ENCODE results near the gene PPFIA2.
A peak's percentile ranks its signal among the peaks of the same experiment; 100 is the strongest.

The PPFIA2 gene

DNA sequence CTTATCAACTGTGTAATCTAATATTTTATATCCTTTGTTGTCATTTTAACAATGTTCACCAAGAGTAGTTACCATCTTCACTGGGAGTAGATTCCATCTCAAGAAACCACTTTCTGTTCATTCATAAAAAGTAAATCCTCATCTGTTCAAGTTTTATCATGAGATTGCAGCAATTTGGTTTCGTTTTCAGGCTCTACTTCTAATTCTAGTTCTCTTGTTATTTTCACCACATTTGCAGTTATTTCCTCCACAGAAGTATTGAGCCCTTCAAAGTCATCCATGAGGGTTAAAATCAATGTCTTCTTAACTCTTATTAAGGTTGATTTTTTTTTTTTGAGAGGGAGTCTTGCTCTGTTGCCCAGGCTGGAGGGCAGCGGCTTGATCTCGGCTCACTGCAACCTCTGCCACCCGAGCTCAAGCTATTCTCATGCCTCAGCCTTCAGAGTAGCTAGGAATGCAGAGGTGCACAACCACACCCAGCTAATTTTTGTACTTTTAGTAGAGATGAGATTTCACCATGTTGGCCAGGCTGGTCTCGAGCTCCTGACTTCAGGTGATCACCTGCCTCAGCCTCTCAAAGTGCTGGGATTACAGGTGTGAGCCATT is 404.7 kb downstream of the PPFIA2 start:
- DNase-seq (ENCODE audit: low read depth in 2 of 2): no peak

DNA sequence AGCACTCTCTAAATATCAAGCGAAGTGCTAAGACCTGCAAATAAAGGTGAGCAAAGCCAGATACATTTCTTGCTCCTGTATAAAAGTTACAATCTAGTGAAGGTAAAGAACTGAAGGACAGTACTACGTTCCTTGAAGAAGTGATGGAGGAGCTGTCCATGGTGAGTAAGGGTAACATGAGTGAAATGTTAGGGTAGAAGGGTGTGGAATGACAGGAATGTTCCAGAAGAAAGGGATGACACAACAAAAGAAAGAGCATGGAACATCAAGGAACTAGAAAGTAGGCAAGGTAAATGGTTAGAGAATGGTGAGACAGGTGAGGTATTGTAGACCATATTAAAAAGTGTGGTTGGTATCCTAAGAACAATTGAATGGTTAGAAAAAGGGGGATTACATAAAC is 408.8 kb downstream of the PPFIA2 start:
- no peak for DNase-seq (ENCODE audit: low read depth in 2 of 2)

- no peak for DNase-seq (ENCODE audit: low read depth in 2 of 2)
Measured at GRCh38 chr12:81347404-81347803, 411.7 kb downstream of the PPFIA2 start.

GRCh38 chr12:81340910-81341309 is 418.2 kb downstream of the PPFIA2 start:
- DNase-seq (ENCODE audit: low read depth in 2 of 2): no peak

- DNase-seq (ENCODE audit: low read depth in 2 of 2): no peak
Measured at GRCh38 chr12:81339071-81339470, 420.1 kb downstream of the PPFIA2 start.

DNA sequence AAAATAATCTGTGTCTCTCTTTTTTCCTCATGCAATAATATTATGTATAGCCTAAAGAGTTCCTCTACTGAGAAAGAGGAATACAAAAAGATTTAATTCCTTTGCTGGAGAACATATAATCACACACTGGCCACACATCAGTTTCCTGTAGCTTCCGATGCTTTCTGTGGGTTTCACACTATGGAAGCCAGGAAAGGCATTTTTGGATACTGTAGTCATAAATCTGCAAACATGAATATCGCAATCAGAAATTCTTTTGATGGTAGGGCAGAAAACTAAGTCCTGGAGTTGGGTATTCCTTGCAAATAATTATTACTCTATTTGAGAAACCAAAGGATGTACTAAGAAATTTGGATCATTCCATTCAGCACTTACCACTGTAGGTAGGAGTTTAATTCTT is 421.3 kb downstream of the PPFIA2 start:
- peak in 1 of 2 experiments; percentile 11 for DNase-seq (ENCODE audit: low read depth in 2 of 2)

GRCh38 chr12:81333812-81334211 is 425.3 kb downstream of the PPFIA2 start:
- DNase-seq (ENCODE audit: low read depth in 2 of 2): no peak

DNA sequence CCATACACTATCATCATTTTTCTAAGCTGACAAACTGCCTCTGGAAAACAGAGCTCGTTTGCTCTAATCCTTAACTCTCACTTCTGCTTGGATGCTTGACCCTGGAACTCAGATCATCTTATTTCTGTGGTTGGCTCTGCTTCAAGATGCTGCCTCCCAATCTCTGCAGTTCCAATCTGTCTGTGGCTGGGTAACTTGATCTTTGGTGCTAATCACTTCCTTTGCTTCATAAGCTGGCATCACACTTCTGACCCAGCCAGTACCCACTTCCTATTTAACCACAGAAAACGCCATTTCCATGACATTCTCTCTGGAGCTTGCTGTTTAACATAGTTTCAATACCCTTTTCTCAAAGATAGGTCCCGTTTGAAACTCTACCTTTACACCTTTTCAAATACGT is 427.1 kb downstream of the PPFIA2 start:
- no peak for DNase-seq (ENCODE audit: low read depth in 2 of 2)

- no peak for DNase-seq (ENCODE audit: low read depth in 2 of 2)
Measured at GRCh38 chr12:81330480-81330879, 428.7 kb downstream of the PPFIA2 start.

- no peak for DNase-seq (ENCODE audit: low read depth in 2 of 2)
Measured at GRCh38 chr12:81329085-81329484, 430.1 kb downstream of the PPFIA2 start.

DNA sequence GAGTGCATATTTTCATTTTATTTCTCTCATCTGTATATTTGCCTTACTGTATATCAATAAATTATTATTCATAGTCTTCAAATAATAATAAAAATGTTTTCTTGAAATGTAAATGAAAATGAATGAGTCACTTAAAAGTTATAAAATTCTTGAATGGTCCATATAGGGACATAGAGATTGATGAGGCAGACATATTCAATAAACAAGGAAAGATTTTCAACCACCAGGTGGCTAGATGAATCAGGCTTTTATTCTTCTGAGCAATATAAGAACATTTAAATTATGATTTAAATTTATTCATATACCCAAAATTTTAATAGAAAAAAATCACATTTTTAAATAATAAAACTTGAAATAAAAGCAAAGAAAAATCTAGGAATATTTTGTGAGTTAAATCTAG is 431.7 kb downstream of the PPFIA2 start:
- no peak for DNase-seq (ENCODE audit: low read depth in 2 of 2)

DNA sequence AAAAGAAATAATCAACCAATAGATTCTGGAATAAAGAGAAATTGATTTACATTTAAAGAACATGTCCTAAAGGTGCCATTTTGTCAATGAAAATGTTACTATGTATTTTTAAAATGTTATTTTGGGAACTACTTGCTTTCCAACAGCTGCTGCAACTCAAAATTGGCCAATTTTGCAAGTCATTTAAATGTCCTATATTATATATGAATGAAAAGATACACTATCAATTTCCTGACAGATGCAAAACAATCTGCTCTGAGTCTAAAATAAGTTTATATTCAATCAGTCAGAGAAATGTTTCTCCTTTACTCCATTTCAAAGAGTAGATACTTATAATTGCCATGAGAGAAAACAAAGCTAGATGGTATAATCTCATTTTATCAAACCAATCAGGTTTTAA is 434.1 kb downstream of the PPFIA2 start:
- DNase-seq (ENCODE audit: low read depth in 2 of 2): no peak

- DNase-seq (ENCODE audit: low read depth in 2 of 2): no peak
Measured at GRCh38 chr12:81314903-81315531, 444.1 kb downstream of the PPFIA2 start.

GRCh38 chr12:81303935-81304334 is 455.2 kb downstream of the PPFIA2 start:
- DNase-seq (ENCODE audit: low read depth in 2 of 2): no peak

DNA sequence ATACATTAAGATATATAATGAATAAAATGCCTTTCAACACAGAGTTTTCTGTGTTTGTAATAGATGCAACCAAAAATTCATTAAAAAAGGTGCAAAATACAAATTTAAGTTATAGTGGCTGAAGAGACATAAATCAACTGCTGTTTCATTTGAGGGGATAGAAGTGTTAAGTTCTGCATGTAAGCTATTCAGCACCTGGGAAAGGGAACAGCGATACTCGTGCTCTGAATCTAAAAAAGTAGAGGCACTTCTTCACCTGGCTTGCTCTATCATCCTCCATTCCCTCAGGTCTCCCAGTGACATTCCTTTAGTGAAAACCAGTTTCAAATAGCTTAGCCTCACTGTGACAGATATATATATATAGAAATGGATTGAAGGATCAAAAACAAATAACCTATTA is 458.7 kb downstream of the PPFIA2 start:
- DNase-seq (ENCODE audit: low read depth in 2 of 2): no peak

DNA sequence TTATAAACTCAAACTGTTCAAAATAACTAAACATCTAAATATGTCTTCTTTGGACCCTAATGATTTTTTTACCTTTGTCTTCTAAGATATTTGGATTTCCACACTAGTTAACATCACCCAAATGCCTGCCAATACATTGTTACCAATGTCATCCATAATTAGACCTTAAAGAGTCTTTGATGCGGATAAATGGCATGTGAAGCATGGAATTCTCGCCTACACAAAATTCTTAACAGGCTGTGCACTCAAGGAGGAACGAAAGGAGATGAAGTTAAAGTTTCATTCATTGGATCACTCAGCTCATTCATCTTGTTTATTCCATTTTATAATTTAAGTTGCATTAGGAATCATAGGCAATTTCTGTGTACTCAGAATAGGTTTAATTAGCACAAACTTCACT is 461.5 kb downstream of the PPFIA2 start:
- peak in 1 of 2 experiments; percentile 13 for DNase-seq (ENCODE audit: low read depth in 2 of 2)

DNA sequence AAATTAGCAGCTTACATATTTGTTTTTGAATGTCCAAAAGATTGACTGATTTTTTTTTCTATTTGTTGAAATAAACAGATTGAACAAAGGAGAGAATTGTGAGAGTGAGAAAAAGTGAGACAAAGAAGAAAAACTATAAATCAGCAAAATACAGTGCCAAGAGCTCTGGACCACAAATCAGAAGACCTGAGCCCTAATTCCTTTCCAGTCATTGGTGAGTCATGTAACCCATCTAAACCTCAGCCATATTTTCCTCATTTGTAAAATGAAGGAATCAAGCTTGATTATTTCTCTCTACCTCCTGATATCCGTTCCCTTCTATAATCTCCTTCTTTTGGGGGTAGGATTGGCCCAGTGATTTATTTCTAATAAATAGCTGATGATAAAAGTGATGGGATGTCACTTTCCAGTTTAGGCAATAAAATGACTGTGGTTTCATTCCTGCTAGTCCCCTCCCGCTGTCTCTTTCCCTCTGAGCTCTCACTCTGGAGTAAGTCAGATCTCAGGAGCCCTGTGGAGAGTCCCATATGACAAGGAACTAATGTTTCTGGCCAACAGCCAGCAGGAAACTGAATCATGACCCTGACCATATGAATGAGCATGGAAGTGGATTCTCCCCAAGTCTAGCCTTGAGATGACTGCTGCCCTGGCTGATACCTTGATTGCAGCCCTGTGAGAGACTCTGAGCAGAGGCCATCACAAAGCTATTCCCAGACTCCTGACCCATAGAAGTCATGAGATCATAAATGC is 462.4 kb downstream of the PPFIA2 start:
- DNase-seq (ENCODE audit: low read depth in 2 of 2): peak; percentile 71 to 79

- DNase-seq (ENCODE audit: low read depth in 2 of 2): no peak
Measured at GRCh38 chr12:81295251-81295650, 463.9 kb downstream of the PPFIA2 start.

GRCh38 chr12:81294325-81295190 is 464.6 kb downstream of the PPFIA2 start:
- DNase-seq (ENCODE audit: low read depth in 2 of 2): peak in 1 of 2 experiments; percentile 10

- no peak for DNase-seq (ENCODE audit: low read depth in 2 of 2)
Measured at GRCh38 chr12:81288651-81289050, 470.5 kb downstream of the PPFIA2 start.

DNA sequence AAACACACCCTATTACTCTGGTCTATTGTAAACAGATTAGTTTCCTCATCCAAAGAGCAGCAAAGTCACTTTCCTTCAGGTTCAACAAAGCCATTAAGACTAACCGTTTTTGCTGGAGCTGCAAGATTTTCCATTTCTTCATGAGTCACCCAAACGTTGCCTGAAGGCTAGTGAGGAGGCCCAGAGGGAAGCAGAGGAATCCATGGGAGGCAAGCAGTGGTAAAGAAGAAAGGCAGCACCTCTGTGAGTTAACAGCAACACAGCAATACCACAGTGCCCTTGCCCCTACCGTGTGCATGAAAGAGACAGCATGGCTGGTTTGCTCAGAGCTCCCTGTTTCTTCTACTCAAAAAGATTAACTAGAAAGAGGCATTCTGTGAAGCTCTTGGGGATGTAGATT is 475.0 kb downstream of the PPFIA2 start:
- no peak for DNase-seq (ENCODE audit: low read depth in 2 of 2)
